Measurements from ENCODE around the gene SLC34A3. TPM values are rescaled to one million over a fixed set of nuclear protein-coding genes. Genes with fewer than 3 reads are reported as not detected.

The SLC34A3 gene
- total RNA-seq, 4 donors from 2014 or later, result not detected

- TF ChIP-seq CTCF (IDR thresholded peaks at IDR 0.05; ENCODE audit: low read depth), result no peak
Observed at GRCh38 chr9:137278721-137279711, 48.3 kb downstream of the SLC34A3 start.

- TF ChIP-seq CTCF (IDR thresholded peaks at IDR 0.05; ENCODE audit: low read depth), result no peak
Observed at GRCh38 chr9:137279741-137280473, 49.2 kb downstream of the SLC34A3 start.

GRCh38 chr9:137280474-137281344 is 50.0 kb downstream of the SLC34A3 start:
- TF ChIP-seq CTCF (IDR thresholded peaks at IDR 0.05; ENCODE audit: low read depth), result no peak

- TF ChIP-seq CTCF (IDR thresholded peaks at IDR 0.05; ENCODE audit: low read depth), result no peak
Observed at GRCh38 chr9:137281345-137282116, 50.8 kb downstream of the SLC34A3 start.

Other genes starting within 250 kb of the SLC34A3 start
- not detected for gene LCNL1, start 247.9 kb upstream of the SLC34A3 start, total RNA-seq
- 10 to 100 TPM in 3 of 4 donors, 1 to 10 TPM in 1; 5.1 to 30.6 (median 26.9) TPM for gene PAXX, start 238.5 kb upstream of the SLC34A3 start, total RNA-seq
- gene CLIC3, start 234.3 kb upstream of the SLC34A3 start, total RNA-seq, result 1 to 10 TPM in 2 of 4 donors, not detected in 2; 1.8 to 2.2 TPM
- gene ABCA2, start 202.7 kb upstream of the SLC34A3 start, total RNA-seq, result 10 to 100 TPM; 13.5 to 58.6 (median 19.3) TPM
- gene FUT7, start 198.8 kb upstream of the SLC34A3 start, total RNA-seq, result under 1 TPM in 2 of 4 donors, not detected in 2; 0.22 to 0.34 TPM
- 10 to 100 TPM; 17.5 to 61.6 (median 29.8) TPM for gene NPDC1, start 184.7 kb upstream of the SLC34A3 start, total RNA-seq
- not detected for gene ENTPD2, start 176.8 kb upstream of the SLC34A3 start, total RNA-seq
- gene SAPCD2, start 160.3 kb upstream of the SLC34A3 start, total RNA-seq, result under 1 TPM in 3 of 4 donors, not detected in 1; 0.19 to 0.66 (median 0.51) TPM
- 10 to 100 TPM in 3 of 4 donors, 1 to 10 TPM in 1; 6.7 to 14.8 (median 11.2) TPM for gene UAP1L1, start 153.4 kb upstream of the SLC34A3 start, total RNA-seq
- 10 to 100 TPM; 19.1 to 61.9 (median 47.8) TPM for gene MAN1B1, start 143.9 kb upstream of the SLC34A3 start, total RNA-seq
- gene DPP7, start 116.2 kb upstream of the SLC34A3 start, total RNA-seq, result 100 to 1,000 TPM in 3 of 4 donors, 10 to 100 TPM in 1; 57.4 to 135 (median 117) TPM
- gene GRIN1, start 91.7 kb upstream of the SLC34A3 start, total RNA-seq, result not detected
- gene LRRC26, start 60.9 kb upstream of the SLC34A3 start, total RNA-seq, result not detected
- gene TMEM210, start 58.8 kb upstream of the SLC34A3 start, total RNA-seq, result not detected
- 10 to 100 TPM; 11.6 to 53.1 (median 22.6) TPM for gene ANAPC2, start 42.3 kb upstream of the SLC34A3 start, total RNA-seq
- 10 to 100 TPM; 26.7 to 69.3 (median 55.8) TPM for gene SSNA1, start 42.2 kb upstream of the SLC34A3 start, total RNA-seq
- gene TPRN, start 30.2 kb upstream of the SLC34A3 start, total RNA-seq, result 10 to 100 TPM in 1 of 4 donors, 1 to 10 TPM in 3; 1.8 to 10.5 (median 4.9) TPM
- 10 to 100 TPM; 19.9 to 29.7 (median 22.7) TPM for gene TMEM203, start 25.3 kb upstream of the SLC34A3 start, total RNA-seq
- gene NDOR1, start 25.2 kb upstream of the SLC34A3 start, total RNA-seq, result 1 to 10 TPM; 2.6 to 6.2 (median 3.7) TPM
- gene RNF208, start 8.7 kb upstream of the SLC34A3 start, total RNA-seq, result 1 to 10 TPM in 2 of 4 donors, under 1 TPM in 1, not detected in 1; 0.88 to 2.4 (median 1.9) TPM
- gene CYSRT1, start 5.7 kb upstream of the SLC34A3 start, total RNA-seq, result under 1 TPM in 1 of 4 donors, not detected in 3; 0.34 TPM
- not detected for gene RNF224, start 3.4 kb upstream of the SLC34A3 start, total RNA-seq
- 100 to 1,000 TPM in 2 of 4 donors, 10 to 100 TPM in 2; 92.0 to 213 (median 150) TPM for gene TUBB4B, start 10.4 kb downstream of the SLC34A3 start, total RNA-seq
- gene STPG3, start 20.4 kb downstream of the SLC34A3 start, total RNA-seq, result not detected
- gene NELFB, start 24.4 kb downstream of the SLC34A3 start, total RNA-seq, result 10 to 100 TPM; 19.4 to 37.0 (median 30.8) TPM
- gene TOR4A, start 46.8 kb downstream of the SLC34A3 start, total RNA-seq, result 1 to 10 TPM; 3.3 to 9.0 (median 6.6) TPM
- 10 to 100 TPM in 1 of 4 donors, 1 to 10 TPM in 2, under 1 TPM in 1; 0.51 to 11.5 (median 2.9) TPM for gene NRARP, start 71.4 kb downstream of the SLC34A3 start, total RNA-seq
- 10 to 100 TPM in 2 of 4 donors, 1 to 10 TPM in 2; 7.5 to 44.6 (median 10.5) TPM for gene EXD3, start 192.3 kb downstream of the SLC34A3 start, total RNA-seq
- 1 to 10 TPM; 1.4 to 5.3 (median 2.4) TPM for gene NOXA1, start 192.5 kb downstream of the SLC34A3 start, total RNA-seq
- gene ENTPD8, start 210.5 kb downstream of the SLC34A3 start, total RNA-seq, result not detected
- 10 to 100 TPM; 17.7 to 37.5 (median 25.2) TPM for gene NSMF, start 228.4 kb downstream of the SLC34A3 start, total RNA-seq

All from subcutaneous adipose tissue (tissue), 4 donors.